ENCODE measurements around the gene TEKT2.

The TEKT2 gene

DNA sequence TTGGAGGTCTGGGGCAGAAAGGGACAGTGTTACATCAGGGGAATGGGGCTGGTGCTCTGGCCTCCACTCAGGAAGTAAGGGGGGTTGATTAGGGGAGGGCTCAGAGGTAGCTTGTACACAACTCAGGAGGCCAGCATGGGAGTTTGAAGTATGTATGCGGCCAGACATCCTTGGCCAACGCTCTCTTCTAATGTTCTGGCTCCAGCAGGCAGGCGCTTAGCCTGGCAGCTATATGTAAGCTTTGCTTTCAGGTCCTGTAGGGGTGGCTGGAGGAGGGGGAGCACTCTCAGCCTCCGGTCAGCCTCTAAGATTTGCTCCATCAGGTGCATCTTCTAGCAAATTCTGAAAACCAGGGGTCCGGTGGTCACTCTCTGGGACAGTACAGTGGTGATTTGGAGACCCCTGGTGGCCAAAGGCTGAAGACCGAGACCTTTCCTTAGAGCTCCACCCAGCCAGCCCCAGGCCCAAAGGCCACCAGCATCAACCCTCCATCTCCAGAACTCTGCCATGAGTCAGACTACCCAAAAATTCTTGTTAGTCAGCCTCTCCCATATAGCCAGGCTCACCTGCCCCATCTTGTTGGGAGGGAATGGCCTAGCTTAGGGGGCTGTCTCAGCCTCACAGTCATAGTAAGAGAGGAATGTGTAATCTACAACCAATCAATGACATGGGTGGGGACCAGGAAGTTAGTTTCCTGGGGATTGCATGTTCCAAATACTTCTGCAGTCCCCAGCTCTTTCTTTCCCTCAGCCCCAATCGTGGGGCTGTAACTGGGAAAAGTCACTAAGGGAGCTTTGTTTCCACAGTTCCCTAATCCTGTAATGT lies 50.8 kb downstream of the TEKT2 start:
- DNase-seq (ENCODE audit: low read depth): peak; percentile 50
- TF ChIP-seq, protein P1, sequence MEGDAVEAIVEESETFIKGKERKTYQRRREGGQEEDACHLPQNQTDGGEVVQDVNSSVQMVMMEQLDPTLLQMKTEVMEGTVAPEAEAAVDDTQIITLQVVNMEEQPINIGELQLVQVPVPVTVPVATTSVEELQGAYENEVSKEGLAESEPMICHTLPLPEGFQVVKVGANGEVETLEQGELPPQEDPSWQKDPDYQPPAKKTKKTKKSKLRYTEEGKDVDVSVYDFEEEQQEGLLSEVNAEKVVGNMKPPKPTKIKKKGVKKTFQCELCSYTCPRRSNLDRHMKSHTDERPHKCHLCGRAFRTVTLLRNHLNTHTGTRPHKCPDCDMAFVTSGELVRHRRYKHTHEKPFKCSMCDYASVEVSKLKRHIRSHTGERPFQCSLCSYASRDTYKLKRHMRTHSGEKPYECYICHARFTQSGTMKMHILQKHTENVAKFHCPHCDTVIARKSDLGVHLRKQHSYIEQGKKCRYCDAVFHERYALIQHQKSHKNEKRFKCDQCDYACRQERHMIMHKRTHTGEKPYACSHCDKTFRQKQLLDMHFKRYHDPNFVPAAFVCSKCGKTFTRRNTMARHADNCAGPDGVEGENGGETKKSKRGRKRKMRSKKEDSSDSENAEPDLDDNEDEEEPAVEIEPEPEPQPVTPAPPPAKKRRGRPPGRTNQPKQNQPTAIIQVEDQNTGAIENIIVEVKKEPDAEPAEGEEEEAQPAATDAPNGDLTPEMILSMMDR (IDR thresholded peaks at IDR 0.05; ENCODE audit: insufficient read depth, low read depth, low read length, missing control alignments): peak; percentile 62
- no peak overlapping the region for H3K4me3 ChIP-seq (ENCODE audit: low read depth, low read length)

DNA sequence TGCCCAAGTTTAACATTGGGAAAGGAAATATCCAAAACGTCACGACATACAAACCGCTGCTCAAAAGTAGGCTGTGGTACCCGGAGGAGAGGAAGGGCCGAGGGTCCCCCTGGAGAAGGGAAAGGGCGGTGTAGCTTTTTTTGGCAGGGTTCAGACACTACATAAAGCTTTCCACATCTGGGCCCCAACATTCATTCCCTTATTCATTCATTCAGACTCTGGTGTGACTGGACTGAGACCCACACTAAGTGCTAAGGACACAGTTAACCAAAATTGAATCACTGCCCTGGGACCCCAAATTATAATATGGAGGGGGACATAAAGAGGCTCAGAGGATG lies 51.4 kb downstream of the TEKT2 start:
- no peak for DNase-seq (ENCODE audit: low read depth)
- H3K4me3 ChIP-seq (ENCODE audit: low read depth, low read length): no peak overlapping the region
- TF ChIP-seq, protein P1 (IDR thresholded peaks at IDR 0.05; ENCODE audit: insufficient read depth, low read depth, low read length, missing control alignments): no peak

DNA sequence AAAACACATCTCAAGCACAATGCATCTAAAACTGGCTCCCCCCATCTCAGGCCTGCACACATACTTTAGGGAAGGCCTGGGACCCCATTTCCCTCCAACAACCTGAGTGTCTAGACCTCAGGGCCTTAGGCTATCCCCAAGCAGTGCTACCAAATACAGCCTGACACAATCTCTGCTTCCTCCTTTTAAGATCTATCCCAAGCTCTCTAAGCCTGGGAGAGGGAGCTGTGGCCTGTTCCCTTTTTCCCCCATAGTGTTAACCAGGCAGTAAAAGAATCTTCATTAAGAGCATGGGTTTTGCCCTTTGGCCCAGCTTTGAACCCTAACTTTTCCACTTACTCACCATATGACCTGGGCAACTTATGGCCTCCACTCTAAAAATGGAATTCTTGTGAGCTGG lies 51.9 kb downstream of the TEKT2 start:
- no peak for DNase-seq (ENCODE audit: low read depth)
- no peak overlapping the region for H3K4me3 ChIP-seq (ENCODE audit: low read depth, low read length)
- TF ChIP-seq, protein P1 (IDR thresholded peaks at IDR 0.05; ENCODE audit: insufficient read depth, low read depth, low read length, missing control alignments): no peak

DNA sequence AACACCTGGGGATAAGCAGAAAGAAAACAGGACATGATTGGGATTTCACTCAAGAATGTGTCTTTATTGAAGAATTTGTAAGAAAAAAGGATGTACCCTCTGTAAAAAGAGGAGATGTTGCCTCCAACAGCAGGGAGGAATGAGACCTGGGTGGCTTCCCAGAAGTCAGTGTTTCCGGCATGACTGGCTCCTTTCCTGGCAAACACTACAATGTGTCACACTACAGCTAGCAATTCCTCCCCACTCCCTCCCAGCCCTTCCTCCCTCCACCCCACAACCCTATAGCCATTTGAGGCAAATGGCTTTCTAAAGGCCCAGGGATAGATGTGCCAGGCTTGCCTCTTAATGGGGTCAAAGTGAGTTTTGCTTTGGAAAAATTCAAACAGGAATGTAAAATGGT lies 52.6 kb downstream of the TEKT2 start:
- DNase-seq (ENCODE audit: low read depth): no peak
- H3K4me3 ChIP-seq (ENCODE audit: low read depth, low read length): no peak overlapping the region
- TF ChIP-seq, protein P1 (IDR thresholded peaks at IDR 0.05; ENCODE audit: insufficient read depth, low read depth, low read length, missing control alignments): no peak

DNA sequence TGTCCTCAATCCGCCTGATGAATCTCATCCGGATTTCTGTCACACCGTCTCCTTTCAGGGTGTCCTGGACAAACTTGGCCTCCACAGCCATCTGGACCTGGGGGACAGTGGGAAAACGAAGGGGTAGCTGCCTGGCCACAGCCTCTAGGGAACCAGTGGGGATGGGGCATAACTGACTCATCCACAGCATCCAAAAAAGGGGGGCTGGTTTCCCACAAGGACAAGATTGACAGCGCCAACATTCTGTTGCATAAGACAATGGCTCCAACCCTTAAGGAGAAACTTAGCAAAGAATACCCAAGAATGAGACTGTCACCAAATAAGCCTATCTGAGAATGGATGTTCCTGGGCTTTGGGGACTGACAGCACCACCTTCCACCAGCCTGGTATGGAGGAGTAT lies 53.3 kb downstream of the TEKT2 start:
- DNase-seq (ENCODE audit: low read depth): no peak
- TF ChIP-seq, protein P1 (IDR thresholded peaks at IDR 0.05; ENCODE audit: insufficient read depth, low read depth, low read length, missing control alignments): no peak
- no peak overlapping the region for H3K4me3 ChIP-seq (ENCODE audit: low read depth, low read length)

DNA sequence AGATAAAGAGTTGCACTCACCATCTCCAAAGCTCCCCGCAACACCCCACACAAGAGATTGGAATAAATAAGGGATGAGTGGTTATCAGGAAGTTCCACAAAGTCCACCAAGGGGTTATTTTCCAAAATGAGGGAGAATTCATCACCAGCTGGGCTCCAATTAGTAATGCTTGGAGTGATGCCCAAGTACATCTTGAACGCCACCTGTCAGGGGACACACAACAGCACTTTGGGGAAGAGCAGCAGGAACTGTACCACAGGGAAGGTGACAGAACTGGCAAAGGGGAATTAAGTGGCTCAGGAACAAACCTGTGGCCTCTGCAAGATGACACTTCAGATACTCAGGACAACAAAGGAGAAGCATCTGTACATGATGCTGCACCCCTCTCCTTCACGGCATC lies 53.9 kb downstream of the TEKT2 start:
- TF ChIP-seq, protein P1 (IDR thresholded peaks at IDR 0.05; ENCODE audit: insufficient read depth, low read depth, low read length, missing control alignments): no peak
- DNase-seq (ENCODE audit: low read depth): no peak
- no peak overlapping the region for H3K4me3 ChIP-seq (ENCODE audit: low read depth, low read length)
